DOHH2 (cell line): ENCODE measurements around the gene OLIG3.

Source experiments
- H3F3A ChIP-seq: fragments of 200-600 bp; sonication (generic), shearing (Covaris generic); 2 replicates; pipeline ENCODE4 v1.6.0; 2016; ENCODE audit warnings: antibody characterized with exemption, mild to moderate bottlenecking; ENCODE audit not compliant: control insufficient read depth, insufficient read depth
- H3K27ac ChIP-seq: fragments of 200-600 bp; sonication (generic); 2 replicates; pipeline ENCODE4 v1.5.1; 2014; ENCODE audit warnings: low read depth, mild to moderate bottlenecking, low read length, moderate library complexity
- H3K27me3 ChIP-seq: fragments of 200-600 bp; sonication (generic); 2 replicates; pipeline ENCODE4 v1.6.1; 2014; ENCODE audit warnings: mild to moderate bottlenecking, low read length, mixed read lengths; ENCODE audit not compliant: control insufficient read depth
- H3K36me3 ChIP-seq: fragments of 200-600 bp; sonication (generic); 2 replicates; pipeline ENCODE4 v1.6.1; 2014; ENCODE audit warnings: mild to moderate bottlenecking, low read length, moderate library complexity, mixed read lengths; ENCODE audit not compliant: control insufficient read depth
- H3K4me1 ChIP-seq: fragments of 200-600 bp; sonication (generic); 2 replicates; pipeline ENCODE4 v1.6.1; 2014; ENCODE audit warnings: mild to moderate bottlenecking, low read length, mixed read lengths; ENCODE audit not compliant: control insufficient read depth
- H3K4me2 ChIP-seq: fragments of 200-600 bp; sonication (generic); 2 replicates; pipeline ENCODE4 v1.6.0; 2014; ENCODE audit warnings: mild to moderate bottlenecking, low read length, moderate library complexity
- H3K4me3 ChIP-seq: fragments of 200-600 bp; sonication (generic); 2 replicates; pipeline ENCODE4 v1.5.1; 2014; ENCODE audit warnings: mild to moderate bottlenecking, low read length, mixed read lengths
- H3K79me2 ChIP-seq: fragments of 200-600 bp; sonication (generic); 2 replicates; pipeline ENCODE4 v1.6.1; 2014; ENCODE audit warnings: mild to moderate bottlenecking, low read length, mixed read lengths; ENCODE audit not compliant: control insufficient read depth
- H3K9me2 ChIP-seq: fragments of 200-600 bp; sonication (generic); replicated peaks from 2 replicates; pipeline ENCODE4 v1.6.1; 2014; ENCODE audit warnings: mild to moderate bottlenecking, low read length, mixed read lengths; ENCODE audit not compliant: control insufficient read depth
- H3K9me3 ChIP-seq: fragments of 200-600 bp; sonication (generic); 2 replicates; pipeline ENCODE4 v1.6.1; 2014; ENCODE audit warnings: antibody characterized with exemption, low read length, mixed read lengths; ENCODE audit not compliant: control insufficient read depth, insufficient read depth
- H4K20me1 ChIP-seq: fragments of 200-600 bp; sonication (generic); 2 replicates; pipeline ENCODE4 v1.6.0; 2014; ENCODE audit warnings: low read depth, mild to moderate bottlenecking, antibody characterized with exemption, low read length, moderate library complexity; ENCODE audit not compliant: control insufficient read depth, insufficient read depth
- CTCF ChIP-seq: fragments of 200-600 bp; sonication (generic); IDR thresholded peaks from one replicate; pipeline ENCODE4 v1.5.1; 2014; ENCODE audit warnings: antibody characterized with exemption, mild to moderate bottlenecking, low read depth, low read length; ENCODE audit not compliant: poor library complexity, severe bottlenecking
- EZH2phosphoT487 ChIP-seq: fragments of 200-600 bp; sonication (generic); IDR thresholded peaks from 2 replicates; pipeline ENCODE4 v1.6.1; 2017; ENCODE audit warnings: borderline replicate concordance, mild to moderate bottlenecking, antibody characterized with exemption, low read length, moderate library complexity, mixed read lengths

Gene OLIG3

GRCh38 chr6:137520520-137520919 is 26.3 kb upstream of the OLIG3 start:
- H3F3A ChIP-seq = no peaks in the 10 kb centered on the region
- H3K27ac ChIP-seq = no peak overlapping the region
- no peak for TF ChIP-seq CTCF
- TF ChIP-seq EZH2phosphoT487 = no peak
- H3K36me3 ChIP-seq = no peaks in the 10 kb centered on the region
- no peaks in the 10 kb centered on the region for H3K79me2 ChIP-seq
- no peaks in the 10 kb centered on the region for H3K4me1 ChIP-seq
- H3K4me2 ChIP-seq = no peak overlapping the region
- H3K27me3 ChIP-seq = peaks cover 24% of the 10 kb centered on the region
- no peak overlapping the region for H3K4me3 ChIP-seq
- H3K9me3 ChIP-seq = no peaks in the 10 kb centered on the region
- H4K20me1 ChIP-seq = no peaks in the 10 kb centered on the region
- H3K9me2 ChIP-seq = no peaks in the 10 kb centered on the region

- Histone ChIP-seq H3K4me1 (no peaks in the 10 kb centered on the region), H3K4me2 (no peak overlapping the region), H3K9me3 (no peaks in the 10 kb centered on the region), H3K27ac (no peak overlapping the region), H3F3A (no peaks in the 10 kb centered on the region), H3K79me2 (no peaks in the 10 kb centered on the region), H3K36me3 (no peaks in the 10 kb centered on the region), H3K4me3 (no peak overlapping the region), H3K27me3 (peaks cover 31% of the 10 kb centered on the region), H3K9me2 (no peaks in the 10 kb centered on the region), H4K20me1 (no peaks in the 10 kb centered on the region)
- TF ChIP-seq EZH2phosphoT487 (no peak), CTCF (no peak)
Measured at GRCh38 chr6:137519629-137520176, 25.5 kb upstream of the OLIG3 start.

GRCh38 chr6:137518386-137518983 is 24.3 kb upstream of the OLIG3 start:
- no peak overlapping the region for H3K4me2 ChIP-seq
- TF ChIP-seq CTCF (no peak), EZH2phosphoT487 (no peak)

More at GRCh38 chr6:137518386-137518983, 24.3 kb upstream of the OLIG3 start:
- H3K27me3 ChIP-seq = peaks cover 37% of the 10 kb centered on the region
- H3F3A ChIP-seq = no peaks in the 10 kb centered on the region
- H3K4me3 ChIP-seq = no peak overlapping the region
- H3K79me2 ChIP-seq = no peaks in the 10 kb centered on the region
- no peaks in the 10 kb centered on the region for H4K20me1 ChIP-seq
- no peak overlapping the region for H3K27ac ChIP-seq
- no peaks in the 10 kb centered on the region for H3K9me3 ChIP-seq
- H3K36me3 ChIP-seq = no peaks in the 10 kb centered on the region
- H3K9me2 ChIP-seq = no peaks in the 10 kb centered on the region
- H3K4me1 ChIP-seq = no peaks in the 10 kb centered on the region
